Measurements from ENCODE around the gene SOAT2.
"Not testable (repeated sequence)": the region's sequence is repeated elsewhere in the genome, so short reads cannot be mapped to it uniquely, and the experiment has no call there.

SOAT2 gene

GRCh38 chr12:53090105-53090504 lies 13.2 kb upstream of the SOAT2 start:
- DNase-seq: no peak

- DNase-seq: no peak
Measured at GRCh38 chr12:53090554-53090953, 12.7 kb upstream of the SOAT2 start.

- no peak for DNase-seq
Measured at GRCh38 chr12:53091756-53092155, 11.5 kb upstream of the SOAT2 start.

DNA sequence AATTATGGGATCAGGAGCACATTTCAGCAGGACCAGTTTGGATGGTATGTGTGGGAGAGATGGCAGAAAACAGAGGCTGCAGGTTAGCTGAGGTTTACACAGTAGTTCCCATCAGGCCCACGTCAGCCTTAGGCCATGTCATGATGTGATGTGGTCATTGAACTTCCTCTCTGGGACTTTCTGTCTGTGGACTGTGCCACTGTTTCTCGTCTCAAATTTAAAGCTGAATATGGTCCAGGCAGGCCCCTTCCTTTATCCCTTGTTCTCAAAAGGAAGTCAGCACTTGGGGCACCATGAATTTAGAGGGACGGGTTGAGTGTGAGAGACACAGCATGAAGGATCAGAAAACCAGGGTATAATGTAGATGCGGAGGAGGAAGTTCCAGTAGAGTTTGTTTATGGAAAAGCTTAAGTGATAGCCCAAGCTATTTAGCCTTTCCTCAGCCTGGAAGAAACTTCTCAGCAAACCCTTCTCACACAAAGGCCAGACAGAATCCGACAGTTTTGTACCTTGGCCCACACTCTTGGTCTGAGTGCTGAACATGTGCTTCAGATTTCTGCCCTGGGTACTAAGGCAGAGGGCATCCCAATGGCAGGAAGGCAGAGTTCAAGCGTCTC lies 9.4 kb upstream of the SOAT2 start:
- no peak for DNase-seq

GRCh38 chr12:53094394-53094787 lies 8.9 kb upstream of the SOAT2 start:
- DNase-seq: no peak

GRCh38 chr12:53094796-53095595 lies 8.3 kb upstream of the SOAT2 start:
- DNase-seq: not testable (repeated sequence)

- DNase-seq: not testable (repeated sequence)
Measured at GRCh38 chr12:53095596-53095895, 7.7 kb upstream of the SOAT2 start.

DNA sequence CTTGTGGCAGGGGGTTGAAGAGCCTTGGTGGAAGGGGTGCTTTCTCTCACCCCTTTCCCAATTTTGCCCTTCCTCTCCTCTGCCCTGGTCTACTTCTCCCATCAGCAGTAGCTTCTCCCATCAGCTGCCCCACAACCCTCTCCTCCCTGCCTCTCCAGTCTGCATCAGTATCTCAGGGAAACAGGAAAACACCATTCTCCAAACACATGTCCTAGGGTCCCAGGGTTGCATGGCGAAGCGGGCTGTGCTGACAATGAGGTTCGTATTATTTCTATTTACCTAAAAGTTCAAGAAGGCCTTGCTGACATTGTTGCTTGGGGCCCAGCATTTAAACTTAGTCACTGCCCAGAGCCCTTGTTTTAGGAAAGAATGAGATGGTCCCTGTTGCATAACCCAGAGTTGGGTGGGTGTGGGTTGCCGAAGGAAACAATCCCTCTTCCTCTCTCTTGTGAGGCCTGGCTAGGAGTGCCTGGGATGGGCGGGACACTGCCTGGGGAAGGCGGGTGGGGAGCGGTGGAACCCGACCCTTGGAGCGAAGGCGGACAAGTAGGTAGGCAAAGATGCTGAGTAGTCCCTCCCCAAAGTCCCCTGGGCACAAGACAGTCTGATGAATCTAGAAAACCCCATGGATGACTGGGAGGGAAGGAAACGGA lies 7.1 kb upstream of the SOAT2 start:
- DNase-seq: no peak

GRCh38 chr12:53096759-53097158 lies 6.5 kb upstream of the SOAT2 start:
- no peak for DNase-seq

DNA sequence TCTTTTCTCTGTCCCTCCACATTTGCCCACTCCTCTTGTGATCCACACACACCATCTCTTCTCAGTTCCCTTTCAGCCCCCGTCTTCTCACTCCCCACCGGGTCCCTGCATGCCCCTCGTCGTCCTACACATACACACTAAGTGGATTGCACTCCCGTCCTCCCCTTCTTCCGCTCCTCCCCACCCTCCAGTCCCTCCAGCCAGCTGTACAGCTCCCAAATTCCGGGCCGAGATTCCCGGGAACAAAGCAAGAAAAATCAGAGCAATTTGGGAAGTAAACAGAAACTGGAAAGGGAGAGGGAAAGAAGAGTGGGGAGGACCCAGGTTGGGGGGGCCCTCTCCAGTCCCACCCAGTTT lies 6.1 kb upstream of the SOAT2 start:
- DNase-seq: no peak

GRCh38 chr12:53097564-53098353 lies 5.5 kb upstream of the SOAT2 start, which contains the start of gene IGFBP6:
Gene IGFBP6 (plus strand): TSS chr12:53097667. CDS start chr12:53097718, 51 bp downstream.
- peak; percentile 8 for DNase-seq

- DNase-seq: no peak
Measured at GRCh38 chr12:53098354-53098981, 4.8 kb upstream of the SOAT2 start.

DNA sequence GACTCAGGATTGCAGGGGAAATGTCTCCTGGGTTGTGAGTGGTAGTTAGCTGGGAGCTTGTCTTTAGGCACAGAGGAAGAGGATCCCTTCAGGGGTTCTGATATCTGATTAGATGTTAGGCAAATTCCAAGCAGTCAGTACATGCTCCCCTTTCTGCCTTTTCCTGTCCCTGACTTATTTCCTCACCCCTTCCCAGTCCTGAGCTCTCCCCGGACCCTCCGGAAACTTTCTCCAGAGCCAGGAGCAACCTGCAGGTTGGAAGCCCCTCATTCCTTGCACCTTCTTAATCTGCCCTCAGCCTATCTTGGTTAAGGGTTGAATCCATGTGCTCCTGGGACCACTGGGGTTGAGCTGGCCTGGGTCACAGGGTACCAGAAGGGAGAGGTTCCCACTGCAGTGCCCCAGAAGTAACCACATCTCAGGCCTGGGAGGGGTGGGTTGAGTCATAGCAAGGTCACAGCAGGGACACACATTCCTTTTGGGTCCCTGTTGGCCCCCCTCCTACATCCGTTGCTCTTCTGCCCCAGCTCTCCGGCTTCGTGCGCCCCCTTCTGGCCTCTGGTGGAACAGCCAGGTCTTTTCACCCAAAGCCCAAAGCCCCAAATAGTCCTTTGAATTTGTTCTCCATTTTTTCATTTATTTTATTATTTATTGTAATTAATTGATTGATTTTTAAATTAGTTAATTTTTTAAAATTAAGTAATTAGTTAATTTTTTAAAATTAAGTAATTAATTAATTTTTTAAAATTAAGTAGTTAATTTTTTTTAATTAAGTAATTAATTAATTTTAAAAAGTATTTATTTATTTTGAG lies 4.0 kb upstream of the SOAT2 start:
- DNase-seq: peak; percentile 64

DNA sequence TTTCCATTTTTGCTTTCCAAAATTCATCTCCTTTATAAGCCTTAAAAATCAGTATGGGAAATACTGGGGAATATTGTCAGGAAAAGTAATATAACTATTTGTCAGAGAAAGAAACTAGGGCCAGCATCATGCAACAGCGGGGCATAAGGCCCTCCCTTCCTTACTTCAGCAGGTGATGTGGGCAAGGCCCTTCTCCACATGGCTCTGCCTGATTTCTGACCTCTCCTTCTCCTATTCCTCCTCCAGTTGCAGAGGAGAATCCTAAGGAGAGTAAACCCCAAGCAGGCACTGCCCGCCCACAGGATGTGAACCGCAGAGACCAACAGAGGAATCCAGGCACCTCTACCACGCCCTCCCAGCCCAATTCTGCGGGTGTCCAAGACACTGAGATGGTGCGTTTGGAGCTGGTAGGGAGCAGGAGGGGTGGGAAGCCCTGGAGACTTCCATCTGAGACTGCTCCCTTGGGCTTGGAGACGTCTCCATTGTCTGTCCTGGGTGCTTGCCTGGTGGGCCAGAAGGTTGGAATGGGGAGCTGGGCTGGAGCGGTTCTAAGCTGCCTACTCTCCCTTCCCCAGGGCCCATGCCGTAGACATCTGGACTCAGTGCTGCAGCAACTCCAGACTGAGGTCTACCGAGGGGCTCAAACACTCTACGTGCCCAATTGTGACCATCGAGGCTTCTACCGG lies 2.7 kb upstream of the SOAT2 start:
- DNase-seq: no peak

DNA sequence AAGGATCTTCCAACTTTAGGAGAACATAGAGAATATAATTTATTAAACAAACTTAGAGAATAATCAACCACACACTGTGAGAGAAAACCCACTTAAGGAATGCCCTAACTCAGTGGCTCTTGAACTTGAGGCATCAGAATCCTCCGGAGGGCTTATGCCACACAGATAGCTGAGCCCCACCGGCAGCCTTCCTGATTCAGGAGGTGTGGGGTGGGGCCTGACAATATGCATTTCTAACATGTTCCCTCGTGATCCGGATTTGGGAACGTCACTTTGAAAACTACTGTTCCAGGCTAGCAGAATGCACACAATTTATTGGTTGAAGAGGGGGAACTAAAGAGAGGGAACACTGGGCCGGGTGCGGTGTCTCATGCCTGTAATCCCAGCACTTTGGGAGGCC lies 2.0 kb upstream of the SOAT2 start:
- no peak for DNase-seq

DNA sequence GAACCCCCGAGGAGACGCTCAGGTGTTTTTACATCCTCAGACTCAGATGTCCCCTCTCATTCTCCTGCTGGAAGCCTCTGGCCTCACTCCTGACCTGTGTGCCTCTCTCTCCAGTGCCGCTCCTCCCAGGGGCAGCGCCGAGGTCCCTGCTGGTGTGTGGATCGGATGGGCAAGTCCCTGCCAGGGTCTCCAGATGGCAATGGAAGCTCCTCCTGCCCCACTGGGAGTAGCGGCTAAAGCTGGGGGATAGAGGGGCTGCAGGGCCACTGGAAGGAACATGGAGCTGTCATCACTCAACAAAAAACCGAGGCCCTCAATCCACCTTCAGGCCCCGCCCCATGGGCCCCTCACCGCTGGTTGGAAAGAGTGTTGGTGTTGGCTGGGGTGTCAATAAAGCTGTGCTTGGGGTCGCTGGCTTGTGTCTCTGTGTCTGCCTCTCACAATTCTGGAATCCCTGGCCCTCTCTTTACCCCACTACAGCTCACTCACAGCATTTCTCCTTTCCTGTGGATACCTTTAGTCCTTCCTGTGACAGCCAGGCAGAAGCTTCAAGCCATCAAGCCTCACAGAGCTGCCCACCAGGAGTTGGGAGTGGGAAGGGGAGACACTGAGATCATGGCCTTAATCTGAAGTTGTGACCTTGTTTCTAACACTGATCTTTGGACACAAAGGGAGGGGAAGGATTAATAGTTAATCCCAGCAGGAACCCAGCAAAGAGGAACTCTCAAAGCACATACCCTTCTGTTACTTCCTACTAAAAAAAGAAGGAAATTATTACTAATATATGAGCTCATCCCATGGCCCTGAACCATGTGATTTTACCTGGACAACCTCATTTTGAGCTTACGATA lies 1.1 kb upstream of the SOAT2 start:
- DNase-seq: no peak

DNA sequence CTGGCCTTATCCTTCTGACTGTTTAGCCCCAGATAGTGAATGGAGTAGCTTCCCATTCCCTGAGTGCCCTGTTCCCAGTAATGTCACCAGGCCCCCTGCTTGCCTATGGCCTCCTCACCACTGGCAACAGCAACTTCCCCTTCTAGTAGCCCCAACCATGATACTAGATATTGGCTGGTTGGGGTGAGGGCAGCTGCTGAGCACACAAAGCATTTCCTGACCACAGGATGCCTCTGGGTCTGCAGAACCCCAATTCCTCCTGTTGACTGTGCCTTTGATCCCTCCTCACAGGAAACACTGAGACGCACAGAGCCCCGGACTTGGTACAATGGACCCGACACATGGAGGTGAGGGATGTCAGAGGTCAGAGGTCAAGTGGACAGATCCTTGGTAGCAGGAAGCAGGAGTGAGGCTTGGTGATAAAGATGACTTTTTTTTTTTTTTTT lies 597 bp downstream of the SOAT2 start:
- DNase-seq: no peak

DNA sequence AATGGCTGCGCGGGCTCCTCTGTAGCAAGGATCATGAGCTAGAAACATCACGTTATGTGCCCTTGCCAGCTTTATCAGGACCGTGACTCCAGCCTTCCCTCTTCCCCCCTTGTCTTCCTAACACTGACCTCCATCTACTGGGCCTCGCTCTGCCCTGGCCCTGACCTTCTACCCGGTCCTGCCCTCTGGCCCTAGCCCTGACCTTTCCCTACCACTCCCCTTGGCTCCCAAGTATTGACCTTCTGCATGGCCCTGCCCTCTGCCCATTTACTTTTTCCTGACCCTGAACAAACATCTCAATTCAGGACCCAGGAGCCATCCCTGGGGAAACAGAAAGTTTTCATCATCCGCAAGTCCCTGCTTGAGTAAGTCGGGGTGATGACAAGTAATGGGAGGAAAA lies 2.0 kb downstream of the SOAT2 start:
- DNase-seq: no peak

- no peak for DNase-seq
Measured at GRCh38 chr12:53105712-53106439, 2.6 kb downstream of the SOAT2 start.

- no peak for DNase-seq
Measured at GRCh38 chr12:53107122-53107521, 3.8 kb downstream of the SOAT2 start.

Measured in NCI-H748 treated with DMSO at 0.1 percent for 48 hours (cell line).